ENCODE data around the gene GMPPB. TPM values are rescaled to one million over a fixed set of nuclear protein-coding genes. Genes with fewer than 3 reads are reported as not detected.

GMPPB gene
- 50.4 and 88.9 TPM in 2 replicates for total RNA-seq

GRCh38 chr3:49723628-49724551 lies at the start of gene GMPPB:
Gene GMPPB (minus strand): TSS chr3:49723951. CDS start chr3:49723726, 225 bp downstream.
- no peak for TF ChIP-seq CTCF (conservative IDR thresholded peaks at IDR 0.05; ENCODE audit: low read depth, low read length)
- H3K4me3 ChIP-seq (ENCODE audit: low read depth, low read length): peak within 1 kb of the TSS; percentile 99
- DNase-seq (ENCODE audit: low read depth): peak; percentile 50

GRCh38 chr3:49772703-49773102 lies 49.0 kb upstream of the GMPPB start:
- H3K4me3 ChIP-seq (ENCODE audit: low read depth, low read length): no peak overlapping the region
- no peak for DNase-seq (ENCODE audit: low read depth)
- no peak for TF ChIP-seq CTCF (conservative IDR thresholded peaks at IDR 0.05; ENCODE audit: low read depth, low read length)

DNA sequence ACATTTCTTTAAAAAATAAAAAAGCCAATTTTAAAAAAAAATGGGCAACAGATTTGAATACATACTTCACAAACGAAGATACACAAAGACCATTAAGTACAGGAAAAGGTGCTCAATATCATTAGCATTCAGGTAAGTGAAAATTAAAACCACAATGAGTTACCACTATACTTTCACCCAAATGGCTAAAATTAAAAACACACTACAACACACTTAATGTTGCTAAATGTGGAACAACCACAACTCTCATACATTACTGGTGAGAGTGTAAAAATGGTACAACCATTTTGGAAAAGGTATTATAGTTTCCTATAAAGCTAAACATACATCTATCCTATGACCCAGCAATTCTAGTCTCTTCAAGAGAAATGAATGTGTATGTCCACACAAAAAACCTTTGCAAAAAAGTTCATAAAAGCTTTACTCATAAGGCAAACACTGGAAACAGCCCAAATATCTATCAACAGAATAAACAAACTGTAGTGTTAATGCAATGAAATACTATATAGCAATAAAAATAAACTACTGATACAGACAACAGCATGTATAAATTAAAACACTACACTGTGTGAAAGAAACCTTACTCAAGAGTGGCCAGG lies 47.7 kb upstream of the GMPPB start:
- DNase-seq (ENCODE audit: low read depth): no peak
- TF ChIP-seq CTCF (conservative IDR thresholded peaks at IDR 0.05; ENCODE audit: low read depth, low read length): no peak
- H3K4me3 ChIP-seq (ENCODE audit: low read depth, low read length): no peak overlapping the region

- H3K4me3 ChIP-seq (ENCODE audit: low read depth, low read length): no peak overlapping the region
- no peak for TF ChIP-seq CTCF (conservative IDR thresholded peaks at IDR 0.05; ENCODE audit: low read depth, low read length)
- DNase-seq (ENCODE audit: low read depth): no peak
These were observed 46.2 kb upstream of the GMPPB start for GRCh38 chr3:49769926-49770325.

GRCh38 chr3:49769286-49769915 lies 45.6 kb upstream of the GMPPB start:
- DNase-seq (ENCODE audit: low read depth): no peak
- no peak overlapping the region for H3K4me3 ChIP-seq (ENCODE audit: low read depth, low read length)
- no peak for TF ChIP-seq CTCF (conservative IDR thresholded peaks at IDR 0.05; ENCODE audit: low read depth, low read length)

DNA sequence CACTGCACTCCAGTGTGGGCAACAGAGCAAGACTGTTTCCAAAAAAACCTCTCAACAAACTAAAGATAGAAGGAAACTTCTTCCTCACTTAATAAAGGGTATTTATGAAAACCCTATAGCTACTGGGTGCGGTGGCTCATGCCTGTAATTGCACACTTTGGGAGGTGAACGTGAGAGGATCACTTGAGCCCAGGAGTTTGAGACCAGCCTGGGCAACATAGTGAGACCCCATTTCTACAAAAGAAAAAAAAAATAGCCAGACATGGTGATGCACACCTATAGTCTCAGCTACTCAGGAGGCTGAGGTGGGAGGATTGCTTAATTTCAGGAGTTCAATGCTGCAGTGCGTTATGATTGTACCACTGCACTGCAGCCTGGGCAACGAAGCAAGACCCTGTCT lies 40.2 kb upstream of the GMPPB start:
- no peak for DNase-seq (ENCODE audit: low read depth)

More for the DNA sequence above, 40.2 kb upstream of the GMPPB start:
- TF ChIP-seq CTCF (conservative IDR thresholded peaks at IDR 0.05; ENCODE audit: low read depth, low read length): no peak
- H3K4me3 ChIP-seq (ENCODE audit: low read depth, low read length): no peak overlapping the region
